Measurements from ENCODE around the gene DOCK4.

The DOCK4 gene

GRCh38 chr7:111676811-111677210, 529.4 kb downstream of the DOCK4 start:
- Mint-ChIP-seq H3K9me3 (no peaks in the 10 kb centered on the region), H3K4me1 (no peaks in the 10 kb centered on the region), H3K27ac (no peak overlapping the region), H3K4me3 (no peak overlapping the region), H3K27me3 (ENCODE audit: low read depth, poor library complexity) (peaks cover 9% of the 10 kb centered on the region), H3K36me3 (ENCODE audit: low read depth) (no peaks in the 10 kb centered on the region)
- no peak for DNase-seq
- no peak for TF ChIP-seq CTCF (IDR thresholded peaks at IDR 0.05)
